H1 (cell line): ENCODE data around the gene PIK3R4. TPM values are rescaled to one million over a fixed set of nuclear protein-coding genes. Genes with fewer than 3 reads are reported as not detected.

ENCODE experiments used
- CTCF ChIA-PET: fragments of 300-600 bp; sonication (Branson Sonifier 250); formaldehyde crosslinking; loops from one replicate; lab custom pipeline; 2021; ENCODE audit not compliant: partially characterized antibody; lab: Charles Lee
- POLR2A ChIA-PET: fragments of 300-600 bp; sonication (Branson Sonifier 250); formaldehyde crosslinking; loops from one replicate; lab custom pipeline; 2021; ENCODE audit warnings: inconsistent platforms; ENCODE audit not compliant: partially characterized antibody; lab: Charles Lee
- DNase-seq, 2 experiments: peaks; one replicate each; pipeline versions ENCODE4 v3.0.0 to v3.0.0-alpha.2; 2010 to 2022; ENCODE audit warnings: low spot score in 2 of 2, low read depth in 1 of 2, mixed read lengths in 1 of 2
- FAIRE-seq: peaks from 2 replicates; lab custom pipeline; 2011; peaks lifted over from hg19 to GRCh38; lab: Jason Lieb, UNC
- H2AFZ ChIP-seq: 2 replicates; pipeline ENCODE4 v1.8.1; 2012; ENCODE audit warnings: low read length, inconsistent platforms
- H2AK5ac ChIP-seq: 2 replicates; pipeline ENCODE4 v1.6.1; 2013; ENCODE audit warnings: low read depth, low read length
- H2BK120ac ChIP-seq: replicated peaks from 2 replicates; pipeline ENCODE3; 2013; ENCODE audit warnings: low read depth, low read length, inconsistent platforms
- H2BK12ac ChIP-seq: 2 replicates; pipeline ENCODE4 v1.6.1; 2013; ENCODE audit warnings: low read depth, low read length
- H2BK15ac ChIP-seq: 2 replicates; pipeline ENCODE4 v1.6.1; 2013; ENCODE audit warnings: low read length
- H2BK20ac ChIP-seq: 2 replicates; pipeline ENCODE4 v1.6.1; 2013; ENCODE audit warnings: low read length
- H2BK5ac ChIP-seq: 2 replicates; pipeline ENCODE4 v1.6.1; 2013; ENCODE audit warnings: low read depth, low read length
- H3K14ac ChIP-seq: 2 replicates; pipeline ENCODE4 v1.6.1; 2013; ENCODE audit warnings: inconsistent platforms; ENCODE audit not compliant: insufficient read length
- H3K18ac ChIP-seq: 2 replicates; pipeline ENCODE4 v1.6.1; 2013; ENCODE audit warnings: low read length; ENCODE audit errors: extremely low read depth
- H3K23ac ChIP-seq: 2 replicates; pipeline ENCODE4 v1.6.1; 2013; ENCODE audit warnings: inconsistent platforms; ENCODE audit not compliant: insufficient read length
- H3K23me2 ChIP-seq: 2 replicates; pipeline ENCODE4 v1.6.1; 2013; ENCODE audit warnings: low read depth, low read length
- H3K27ac ChIP-seq: 2 replicates; pipeline ENCODE4 v1.6.1; 2011; ENCODE audit warnings: low read depth, low read length, inconsistent platforms
- H3K27me3 ChIP-seq, 4 experiments: replicated peaks in 1 of 4; 1 replicate in 1 of 4; 2 replicates in 3 of 4; pipeline versions ENCODE4 v1.6.1 to v1.8.1; 2011 to 2013; ENCODE audit warnings: low read length in 3 of 4, mild to moderate bottlenecking in 3 of 4, inconsistent platforms in 2 of 4, mixed read lengths in 2 of 4, moderate library complexity in 1 of 4; ENCODE audit not compliant: control insufficient read depth in 3 of 4, insufficient read depth in 3 of 4; ENCODE audit errors: extremely low read depth in 1 of 4
- H3K36me3 ChIP-seq, 4 experiments: 2 replicates each; pipeline versions ENCODE4 v1.6.1 to v1.8.1; 2011 to 2013; ENCODE audit warnings: mild to moderate bottlenecking in 4 of 4, low read length in 3 of 4, moderate library complexity in 2 of 4, control low read depth in 1 of 4, inconsistent platforms in 1 of 4; ENCODE audit not compliant: insufficient read depth in 4 of 4, control insufficient read depth in 2 of 4
- H3K4ac ChIP-seq: replicated peaks from 2 replicates; pipeline ENCODE3; 2013; ENCODE audit warnings: low read length, low read depth, mixed read lengths, inconsistent platforms; ENCODE audit not compliant: insufficient read length
- H3K4me1 ChIP-seq, 4 experiments: replicated peaks in 1 of 4; 1 replicate in 1 of 4; 2 replicates in 3 of 4; pipeline versions ENCODE4 v1.6.1 to v1.8.1; 2011 to 2013; ENCODE audit warnings: low read length in 3 of 4, inconsistent platforms in 2 of 4, mixed read lengths in 1 of 4; ENCODE audit not compliant: insufficient read depth in 4 of 4, control insufficient read depth in 3 of 4
- H3K4me2 ChIP-seq, 2 experiments: 2 replicates each; pipeline versions ENCODE4 v1.6.1 to v1.8.1; 2011 to 2013; ENCODE audit warnings: low read depth in 2 of 2, low read length in 2 of 2, control low read depth in 1 of 2, inconsistent platforms in 1 of 2, mild to moderate bottlenecking in 1 of 2; ENCODE audit not compliant: insufficient read depth in 1 of 2
- H3K4me3 ChIP-seq, 4 experiments: fragments of 200-600, 300-600 bp in 1 of 4; sonication (generic), shearing (Covaris generic), sonication (Bioruptor Twin) in 1 of 4; 2 replicates each; pipeline versions ENCODE4 v1.5.1 to v1.8.1; 2011 to 2016; ENCODE audit warnings: low read length in 4 of 4, low read depth in 3 of 4, control low read depth in 2 of 4, inconsistent platforms in 2 of 4, mild to moderate bottlenecking in 2 of 4, mixed read lengths in 1 of 4, moderate library complexity in 1 of 4; ENCODE audit not compliant: insufficient read depth in 2 of 4; ENCODE audit errors: extremely low read depth in 1 of 4
- H3K56ac ChIP-seq: replicated peaks from 2 replicates; pipeline ENCODE3; 2013; ENCODE audit warnings: low read depth, mild to moderate bottlenecking, mixed read lengths, low read length, inconsistent platforms; ENCODE audit not compliant: insufficient read length
- H3K79me1 ChIP-seq: 2 replicates; pipeline ENCODE4 v1.6.1; 2013; ENCODE audit warnings: low read depth, low read length, control low read depth
- H3K79me2 ChIP-seq, 2 experiments: 2 replicates each; pipeline versions ENCODE4 v1.6.1 to v1.8.1; 2012 to 2013; ENCODE audit warnings: low read length in 2 of 2, mild to moderate bottlenecking in 2 of 2, inconsistent platforms in 1 of 2; ENCODE audit not compliant: insufficient read depth in 2 of 2, control insufficient read depth in 1 of 2
- H3K9ac ChIP-seq, 4 experiments: replicated peaks in 1 of 4; 1 replicate in 1 of 4; 2 replicates in 3 of 4; pipeline versions ENCODE4 v1.6.1 to v1.8.1; 2011 to 2013; ENCODE audit warnings: low read depth in 3 of 4, low read length in 3 of 4, control low read depth in 2 of 4, mild to moderate bottlenecking in 2 of 4, moderate library complexity in 2 of 4, inconsistent platforms in 1 of 4; ENCODE audit errors: extremely low read depth in 1 of 4
- H3K9me3 ChIP-seq, 2 experiments: 2 replicates each; pipeline versions ENCODE4 v1.6.1 to v1.8.1; 2012 to 2013; ENCODE audit warnings: mild to moderate bottlenecking in 2 of 2, moderate library complexity in 2 of 2, control low read depth in 1 of 2, inconsistent platforms in 1 of 2, low read depth in 1 of 2, low read length in 1 of 2, mixed read lengths in 1 of 2; ENCODE audit not compliant: insufficient read depth in 2 of 2
- H4K20me1 ChIP-seq, 2 experiments: replicated peaks in 1 of 2; 2 replicates each; pipeline versions ENCODE3 to v1.8.1; 2011 to 2013; ENCODE audit warnings: inconsistent platforms in 2 of 2, low read length in 2 of 2, mild to moderate bottlenecking in 1 of 2; ENCODE audit not compliant: insufficient read depth in 2 of 2, control insufficient read depth in 1 of 2
- H4K5ac ChIP-seq: 2 replicates; pipeline ENCODE4 v1.6.1; 2013; ENCODE audit warnings: low read length, low read depth, mixed read lengths, inconsistent platforms; ENCODE audit not compliant: insufficient read length
- H4K8ac ChIP-seq: 2 replicates; pipeline ENCODE4 v1.8.0; 2013; ENCODE audit warnings: mild to moderate bottlenecking, moderate library complexity, low read length, inconsistent platforms; ENCODE audit not compliant: insufficient read depth; ENCODE audit errors: extremely low read depth
- H4K91ac ChIP-seq: replicated peaks from 2 replicates; pipeline ENCODE3; 2013; ENCODE audit warnings: low read length, mixed read lengths, inconsistent platforms; ENCODE audit not compliant: insufficient read length
- BRCA1 ChIP-seq: IDR thresholded peaks from 2 replicates; pipeline ENCODE4 v1.6.1; 2012; ENCODE audit warnings: low read depth, low read length, improper control_type of control experiment
- CBX8 ChIP-seq: fragments of 300-800, 300-1000 bp; sonication (generic); IDR thresholded peaks from 2 replicates; pipeline ENCODE4 v1.7.1; 2016; ENCODE audit warnings: low read depth, low read length, borderline replicate concordance
- HDAC2 ChIP-seq, 2 experiments: fragments of 300-600 bp in 1 of 2; sonication (generic) in 1 of 2; IDR thresholded peaks; 2 replicates each; pipeline ENCODE4 v1.6.1; 2011 to 2012; ENCODE audit warnings: low read depth in 2 of 2, low read length in 2 of 2, mild to moderate bottlenecking in 2 of 2, moderate library complexity in 2 of 2, borderline replicate concordance in 1 of 2, inconsistent platforms in 1 of 2
- KDM1A ChIP-seq: fragments of 200-600, 300-600 bp; sonication (generic); IDR thresholded peaks from 2 replicates; pipeline ENCODE4 v1.7.1; 2016; ENCODE audit warnings: mild to moderate bottlenecking, low read length, borderline replicate concordance
- KDM4A ChIP-seq: IDR thresholded peaks from one replicate; pipeline ENCODE4 v1.7.1; 2012; ENCODE audit warnings: low read depth, mild to moderate bottlenecking, moderate library complexity, low read length, inconsistent platforms; ENCODE audit not compliant: severe bottlenecking
- POLR2A ChIP-seq, 2 experiments: IDR thresholded peaks; 1 replicate in 1 of 2; 2 replicates in 1 of 2; pipeline ENCODE4 v1.6.1; 2011; ENCODE audit warnings: low read depth in 2 of 2, low read length in 2 of 2, mild to moderate bottlenecking in 2 of 2; ENCODE audit errors: control extremely low read depth in 1 of 2
- SIN3A ChIP-seq, 2 experiments: IDR thresholded peaks in 1 of 2; conservative IDR thresholded peaks in 1 of 2; 2 replicates each; pipeline ENCODE4 v1.6.1; 2011 to 2012; ENCODE audit warnings: low read length in 2 of 2, improper control_type of control experiment in 1 of 2, low read depth in 1 of 2, mild to moderate bottlenecking in 1 of 2
- SP1 ChIP-seq: IDR thresholded peaks from 2 replicates; pipeline ENCODE4 v1.6.1; 2011; ENCODE audit warnings: low read depth, low read length
- SP4 ChIP-seq: IDR thresholded peaks from 2 replicates; pipeline ENCODE4 v1.6.1; 2012; ENCODE audit warnings: low read length, inconsistent platforms
- YY1 ChIP-seq: IDR thresholded peaks from 2 replicates; pipeline ENCODE4 v1.6.1; 2011; ENCODE audit warnings: low read depth, mild to moderate bottlenecking, low read length
- WGBS, 2 experiments: shearing (Covaris generic) in 1 of 2; methylation state at CpG; one replicate each; pipeline versions ENCODE4 v1.1.6 to v1.1.7; 2013 to 2015; ENCODE audit warnings: low lambda C conversion rate in 2 of 2, mixed read lengths in 2 of 2, inconsistent platforms in 1 of 2, low coverage in 1 of 2, missing lambda C conversion rate in 1 of 2; ENCODE audit not compliant: insufficient replicate concordance in 2 of 2, insufficient coverage in 1 of 2, insufficient read length in 1 of 2; ENCODE audit errors: extremely low coverage in 1 of 2, missing lambda C conversion rate in 1 of 2; 5-methylcytosine and 5-hydroxymethylcytosine counted together
- polyA plus RNA-seq, 7 experiments: library from polyadenylated mRNA; depleted of rRNA in 3 of 7; stranded (reverse) in 5 of 7; unstranded in 2 of 7; fragments of >200 nt in 5 of 7; fragments of 200-250 nt in 2 of 7; gene quantifications; 1 replicate in 5 of 7; 2 replicates in 1 of 7; 4 replicates in 1 of 7; pipeline versions ENCODE4 v1.2.1 to v1.2.3, GENCODE V29; 2011 to 2013; ENCODE audit warnings: missing spikeins in 2 of 7, mixed read lengths in 2 of 7
- total RNA-seq: library from RNA; stranded (reverse); fragmentation: NEBNext Ultra II Directional; extraction: Animal tissue kit (Norgen Biotek cat#: 25700); gene quantifications from 2 replicates; pipeline ENCODE4 v1.2.1, GENCODE V29; 2021

PIK3R4 gene
- total and polyA plus RNA-seq, 2 of the 8 experiments (the other 6 are each of a cell fraction or from before 2014, with no cell fraction given): 43.8 to 87.4 TPM

- no peak overlapping the region for H4K8ac ChIP-seq
- H3K36me3 ChIP-seq: peaks cover 2 to 42% (median 27%) of the 10 kb centered on the region in 4 experiments; a peak in 5 of 8 replicates
- no peak overlapping the region for H3K4me2 ChIP-seq
- ChIA-PET POLR2A (no interaction called here), CTCF (no interaction called here)
- no peaks in the 10 kb centered on the region for H3K4me1 ChIP-seq
- H3K27me3 ChIP-seq: no peaks in the 10 kb centered on the region
- no peak overlapping the region for H3K18ac ChIP-seq
- 96% methylated on average over 3 of the region's 3 CpGs; no CpG with 5 or more reads in 1 of the 2 experiments for WGBS, 2 experiments
- H3K27ac ChIP-seq: no peak overlapping the region
- H2AFZ ChIP-seq: no peak overlapping the region
- no peaks in the 10 kb centered on the region for H3K79me2 ChIP-seq
- H2AK5ac ChIP-seq: no peak overlapping the region
- no peak overlapping the region for H3K56ac ChIP-seq
- H2BK15ac ChIP-seq: no peak overlapping the region
- H3K4ac ChIP-seq: no peak overlapping the region
- TF ChIP-seq HDAC2 (IDR thresholded peaks at IDR 0.05; ENCODE audit: borderline replicate concordance in 1 of 2, low read depth in 2 of 2, low read length in 2 of 2): no peak
- no peak for TF ChIP-seq SIN3A (conservative IDR thresholded peaks at IDR 0.05 in 1 of 2, IDR thresholded peaks at IDR 0.05 in 1 of 2; ENCODE audit: low read depth in 1 of 2, low read length in 2 of 2)
- no peak for TF ChIP-seq KDM4A
- no peak for TF ChIP-seq SP4
- no peak for TF ChIP-seq SP1
- no peak for TF ChIP-seq YY1
- TF ChIP-seq POLR2A (IDR thresholded peaks at IDR 0.05; ENCODE audit: control extremely low read depth in 1 of 2, low read depth in 2 of 2, low read length in 2 of 2): no peak
- TF ChIP-seq BRCA1: no peak
- no peak for TF ChIP-seq KDM1A
- TF ChIP-seq CBX8: no peak
- H2BK12ac ChIP-seq: no peak overlapping the region
- no peak overlapping the region for H3K14ac ChIP-seq
- H4K20me1 ChIP-seq: peaks cover 1% of the 10 kb centered on the region in 2 experiments
- DNase-seq (no peak), FAIRE-seq (no peak)
- no peak overlapping the region for H3K4me3 ChIP-seq
- no peak overlapping the region for H2BK120ac ChIP-seq
- H3K9ac ChIP-seq: no peak overlapping the region
- H2BK20ac ChIP-seq: no peak overlapping the region
- H3K23me2 ChIP-seq: no peaks in the 10 kb centered on the region
- no peak overlapping the region for H4K91ac ChIP-seq
- no peak overlapping the region for H4K5ac ChIP-seq
- H3K79me1 ChIP-seq: no peaks in the 10 kb centered on the region
- H2BK5ac ChIP-seq: no peak overlapping the region
- no peaks in the 10 kb centered on the region for H3K9me3 ChIP-seq
- H3K23ac ChIP-seq: no peak overlapping the region
Observed at GRCh38 chr3:130702985-130703384, 43.6 kb downstream of the PIK3R4 start.
